SK-N-SH treated with all-trans-retinoic acid at 6 μM for 48 hours (cell line): Measurements from ENCODE around the gene KRT6B.

ENCODE experiments used
- ATAC-seq: fragments of 200-7000 bp; cut with Tn5 transposase; 3 replicates; pipeline ENCODE4 v1.9.1; 2020; ENCODE audit warnings: mild to moderate bottlenecking, moderate library complexity
- ARNTL ChIP-seq: fragments of 450-650 bp; formaldehyde crosslinking; IDR thresholded peaks from 2 replicates; pipeline ENCODE4 v1.5.0; 2020; ENCODE audit warnings: low read depth, mild to moderate bottlenecking, moderate library complexity, borderline replicate concordance
- BACH2 ChIP-seq: fragments of 250-450 bp; sonication (Bioruptor Pico); IDR thresholded peaks from 2 replicates; pipeline ENCODE4 v1.9.0; 2021; ENCODE audit warnings: mild to moderate bottlenecking, borderline replicate concordance
- CSDC2 ChIP-seq: fragments of 250-450 bp; sonication (Bioruptor Pico); IDR thresholded peaks from 2 replicates; pipeline ENCODE4 v1.5.0; 2020; ENCODE audit warnings: mild to moderate bottlenecking, moderate library complexity
- ESRRG ChIP-seq: fragments of 250-450 bp; sonication (Bioruptor Pico); IDR thresholded peaks from 2 replicates; pipeline ENCODE4 v1.6.1; 2021; ENCODE audit warnings: mild to moderate bottlenecking
- GLIS3 ChIP-seq: fragments of 250-450 bp; sonication (Bioruptor Pico); IDR thresholded peaks from 2 replicates; pipeline ENCODE4 v1.5.0; 2020; ENCODE audit warnings: mild to moderate bottlenecking, moderate library complexity
- OSR1 ChIP-seq: fragments of 250-450 bp; sonication (Bioruptor Pico); IDR thresholded peaks from 2 replicates; pipeline ENCODE4 v1.8.0; 2022; ENCODE audit warnings: moderate library complexity, mild to moderate bottlenecking, inconsistent platforms
- PPARA ChIP-seq: fragments of 250-450 bp; sonication (Bioruptor Pico); IDR thresholded peaks from 2 replicates; pipeline ENCODE4 v1.5.0; 2020; ENCODE audit warnings: mild to moderate bottlenecking, borderline replicate concordance
- RARB ChIP-seq: fragments of 250-450 bp; sonication (Bioruptor Pico); IDR thresholded peaks from 2 replicates; pipeline ENCODE4 v1.8.0; 2021; ENCODE audit warnings: mild to moderate bottlenecking, moderate library complexity
- SNAI2 ChIP-seq: fragments of 250-450 bp; sonication (Bioruptor Pico); IDR thresholded peaks from 2 replicates; pipeline ENCODE4 v1.5.0; 2020; ENCODE audit warnings: mild to moderate bottlenecking, moderate library complexity
- TOX ChIP-seq: fragments of 250-450 bp; sonication (Bioruptor Pico); IDR thresholded peaks from 2 replicates; pipeline ENCODE4 v1.8.0; 2021; ENCODE audit warnings: mild to moderate bottlenecking, moderate library complexity, borderline replicate concordance
- TSHZ2 ChIP-seq: fragments of 250-450 bp; sonication (Bioruptor Pico); IDR thresholded peaks from 2 replicates; pipeline ENCODE4 v1.5.0; 2020; ENCODE audit warnings: mild to moderate bottlenecking, moderate library complexity
- ZC3H10 ChIP-seq: fragments of 250-450 bp; sonication (Bioruptor Pico); IDR thresholded peaks from 2 replicates; pipeline ENCODE4 v1.5.1; 2021; ENCODE audit warnings: mild to moderate bottlenecking, moderate library complexity
- ZFP30 ChIP-seq: fragments of 450-650 bp; formaldehyde crosslinking; IDR thresholded peaks from 2 replicates; pipeline ENCODE4 v1.5.0; 2022; ENCODE audit warnings: mild to moderate bottlenecking, moderate library complexity
- ZNF565 ChIP-seq: fragments of 450-650 bp; formaldehyde crosslinking; conservative IDR thresholded peaks from 2 replicates; pipeline ENCODE4 v1.5.0; 2020; ENCODE audit warnings: low read depth, mild to moderate bottlenecking, moderate library complexity
- ZNF70 ChIP-seq: fragments of 450-650 bp; formaldehyde crosslinking; IDR thresholded peaks from 2 replicates; pipeline ENCODE4 v1.5.0; 2020; ENCODE audit warnings: mild to moderate bottlenecking, moderate library complexity
- ZNF8 ChIP-seq: fragments of 450-650 bp; formaldehyde crosslinking; IDR thresholded peaks from 2 replicates; pipeline ENCODE4 v1.5.0; 2020; ENCODE audit warnings: mild to moderate bottlenecking, moderate library complexity
- TF ChIP-seq, protein P1 (sequence below): fragments of 250-450 bp; sonication (Bioruptor Pico); IDR thresholded peaks from 2 replicates; pipeline ENCODE4 v1.8.0; 2020; ENCODE audit warnings: mild to moderate bottlenecking, moderate library complexity, borderline replicate concordance
- TF ChIP-seq, protein P2 (sequence below): fragments of 250-450 bp; sonication (Bioruptor Pico); IDR thresholded peaks from 2 replicates; pipeline ENCODE4 v1.8.0; 2021; ENCODE audit warnings: low read depth, mild to moderate bottlenecking, moderate library complexity, borderline replicate concordance

KRT6B gene

GRCh38 chr12:52436000-52436827 is 15.7 kb downstream of the KRT6B start:
- TF ChIP-seq GLIS3 (CRISPR knock-in tag) (no peak), CSDC2 (CRISPR knock-in tag) (no peak), OSR1 (CRISPR knock-in tag) (no peak), ZNF8 (CRISPR knock-in tag) (no peak), TSHZ2 (no peak), ZFP30 (CRISPR knock-in tag) (no peak), ZNF565 (CRISPR knock-in tag) (no peak), RARB (no peak), ESRRG (CRISPR knock-in tag) (no peak), BACH2 (no peak)
- TF ChIP-seq, protein P1, sequence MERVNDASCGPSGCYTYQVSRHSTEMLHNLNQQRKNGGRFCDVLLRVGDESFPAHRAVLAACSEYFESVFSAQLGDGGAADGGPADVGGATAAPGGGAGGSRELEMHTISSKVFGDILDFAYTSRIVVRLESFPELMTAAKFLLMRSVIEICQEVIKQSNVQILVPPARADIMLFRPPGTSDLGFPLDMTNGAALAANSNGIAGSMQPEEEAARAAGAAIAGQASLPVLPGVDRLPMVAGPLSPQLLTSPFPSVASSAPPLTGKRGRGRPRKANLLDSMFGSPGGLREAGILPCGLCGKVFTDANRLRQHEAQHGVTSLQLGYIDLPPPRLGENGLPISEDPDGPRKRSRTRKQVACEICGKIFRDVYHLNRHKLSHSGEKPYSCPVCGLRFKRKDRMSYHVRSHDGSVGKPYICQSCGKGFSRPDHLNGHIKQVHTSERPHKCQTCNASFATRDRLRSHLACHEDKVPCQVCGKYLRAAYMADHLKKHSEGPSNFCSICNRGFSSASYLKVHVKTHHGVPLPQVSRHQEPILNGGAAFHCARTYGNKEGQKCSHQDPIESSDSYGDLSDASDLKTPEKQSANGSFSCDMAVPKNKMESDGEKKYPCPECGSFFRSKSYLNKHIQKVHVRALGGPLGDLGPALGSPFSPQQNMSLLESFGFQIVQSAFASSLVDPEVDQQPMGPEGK: no peak
- no peak for ATAC-seq

DNA sequence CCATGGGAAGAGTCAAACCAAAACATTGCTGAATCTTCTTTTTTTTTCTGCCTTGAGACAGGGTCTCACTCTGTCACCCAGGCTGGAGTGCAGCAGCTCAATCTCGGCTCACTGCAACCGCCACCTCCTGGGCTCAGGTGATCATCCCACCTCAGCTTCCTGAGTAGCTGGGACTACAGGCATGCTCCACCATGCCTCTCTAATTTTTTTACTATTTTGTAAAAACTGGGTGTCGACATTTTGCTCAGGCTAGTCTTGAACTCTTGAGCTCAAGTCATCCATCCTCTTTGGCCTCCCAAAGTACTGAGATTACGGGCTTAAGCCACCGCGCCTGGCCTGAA is 16.3 kb downstream of the KRT6B start:
- no peak for ATAC-seq
- TF ChIP-seq ARNTL (CRISPR knock-in tag): no peak
- no peak for TF ChIP-seq TSHZ2
- no peak for TF ChIP-seq ZNF8 (CRISPR knock-in tag)
- TF ChIP-seq GLIS3 (CRISPR knock-in tag): no peak
- TF ChIP-seq, protein P1: no peak
- TF ChIP-seq BACH2: no peak
- no peak for TF ChIP-seq TOX
- TF ChIP-seq ZNF70 (CRISPR knock-in tag): no peak
- TF ChIP-seq SNAI2 (CRISPR knock-in tag): no peak
- TF ChIP-seq, protein P2, sequence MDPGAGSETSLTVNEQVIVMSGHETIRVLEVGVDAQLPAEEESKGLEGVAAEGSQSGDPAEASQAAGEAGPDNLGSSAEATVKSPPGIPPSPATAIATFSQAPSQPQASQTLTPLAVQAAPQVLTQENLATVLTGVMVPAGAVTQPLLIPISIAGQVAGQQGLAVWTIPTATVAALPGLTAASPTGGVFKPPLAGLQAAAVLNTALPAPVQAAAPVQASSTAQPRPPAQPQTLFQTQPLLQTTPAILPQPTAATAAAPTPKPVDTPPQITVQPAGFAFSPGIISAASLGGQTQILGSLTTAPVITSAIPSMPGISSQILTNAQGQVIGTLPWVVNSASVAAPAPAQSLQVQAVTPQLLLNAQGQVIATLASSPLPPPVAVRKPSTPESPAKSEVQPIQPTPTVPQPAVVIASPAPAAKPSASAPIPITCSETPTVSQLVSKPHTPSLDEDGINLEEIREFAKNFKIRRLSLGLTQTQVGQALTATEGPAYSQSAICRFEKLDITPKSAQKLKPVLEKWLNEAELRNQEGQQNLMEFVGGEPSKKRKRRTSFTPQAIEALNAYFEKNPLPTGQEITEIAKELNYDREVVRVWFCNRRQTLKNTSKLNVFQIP (CRISPR knock-in tag): no peak
- TF ChIP-seq PPARA: no peak
- no peak for TF ChIP-seq ZFP30 (CRISPR knock-in tag)
- no peak for TF ChIP-seq RARB
- no peak for TF ChIP-seq CSDC2 (CRISPR knock-in tag)
- TF ChIP-seq ZC3H10: no peak
- TF ChIP-seq, all 23 proteins: peak for 0
